A172 (cell line): ENCODE results near the gene HS1BP3. TPM values are rescaled to one million over a fixed set of nuclear protein-coding genes. Genes with fewer than 3 reads are reported as not detected.
A peak's percentile ranks its signal among the peaks of the same experiment; 100 is the strongest.

Experiments used
- DNase-seq: peaks from one replicate; pipeline ENCODE4 v3.0.0-alpha.2; 2015; ENCODE audit warnings: low spot score
- total RNA-seq: library from RNA; depleted of rRNA; stranded (reverse); fragments of >200 nt; shearing (Covaris generic); gene quantifications from 2 replicates; pipeline ENCODE4 v1.2.3, GENCODE V29; 2014

HS1BP3 gene
- total RNA-seq, 1 experiment from 2014 or later: 43.9 TPM

- no peak for DNase-seq
These were observed 31.9 kb downstream of the HS1BP3 start for GRCh38 chr2:20618886-20619521.

GRCh38 chr2:20618468-20618885, 32.4 kb downstream of the HS1BP3 start:
- DNase-seq: no peak

GRCh38 chr2:20617892-20618467, 32.9 kb downstream of the HS1BP3 start:
- peak; percentile 95 for DNase-seq

- no peak for DNase-seq
These were observed 33.8 kb downstream of the HS1BP3 start for GRCh38 chr2:20617081-20617575.

- no peak for DNase-seq
These were observed 34.5 kb downstream of the HS1BP3 start for GRCh38 chr2:20616341-20616871.

- DNase-seq: no peak
These were observed 35.2 kb downstream of the HS1BP3 start for GRCh38 chr2:20615466-20616241.

- DNase-seq: no peak
These were observed 35.8 kb downstream of the HS1BP3 start for GRCh38 chr2:20615068-20615465.

- peak; percentile 57 for DNase-seq
These were observed 36.5 kb downstream of the HS1BP3 start for GRCh38 chr2:20614201-20615067.

GRCh38 chr2:20612925-20613916, 37.7 kb downstream of the HS1BP3 start:
- DNase-seq: no peak

GRCh38 chr2:20611844-20612356, 39.0 kb downstream of the HS1BP3 start:
- DNase-seq: no peak

GRCh38 chr2:20611077-20611843, 39.6 kb downstream of the HS1BP3 start:
- DNase-seq: no peak

GRCh38 chr2:20609995-20610357, 40.9 kb downstream of the HS1BP3 start:
- DNase-seq: no peak

GRCh38 chr2:20609349-20609994, 41.4 kb downstream of the HS1BP3 start:
- no peak for DNase-seq

GRCh38 chr2:20608666-20609348, 42.1 kb downstream of the HS1BP3 start:
- no peak for DNase-seq

GRCh38 chr2:20607446-20607845, 43.5 kb downstream of the HS1BP3 start:
- DNase-seq: no peak

- DNase-seq: no peak
These were observed 44.7 kb downstream of the HS1BP3 start for GRCh38 chr2:20606198-20606597.

- DNase-seq: no peak
These were observed 45.9 kb downstream of the HS1BP3 start for GRCh38 chr2:20604951-20605381.

GRCh38 chr2:20604401-20604911, 46.4 kb downstream of the HS1BP3 start:
- DNase-seq: no peak
